Fibroblast of lung (primary cell): Measurements from ENCODE around the gene PIP4K2A. TPM values are rescaled to one million over a fixed set of nuclear protein-coding genes. Genes with fewer than 3 reads are reported as not detected.

Experiments used
- DNase-seq, 2 donors: peaks; one replicate each; pipeline versions ENCODE4 v3.0.0 to v3.0.0-alpha.2; 2010; ENCODE audit warnings: low read depth in 2 of 2
- H2AFZ ChIP-seq: 2 replicates; pipeline ENCODE4 v1.5.1; 2012; ENCODE audit warnings: low read length, control low read depth, inconsistent platforms
- H3K27ac ChIP-seq: 2 replicates; pipeline ENCODE4 v1.5.1; 2011; ENCODE audit warnings: low read length, control low read depth; ENCODE audit not compliant: insufficient read depth
- H3K27me3 ChIP-seq: 2 replicates; pipeline ENCODE4 v1.5.1; 2011; ENCODE audit warnings: mild to moderate bottlenecking, low read length; ENCODE audit not compliant: control insufficient read depth, insufficient read depth
- H3K36me3 ChIP-seq: 2 replicates; pipeline ENCODE4 v1.5.1; 2011; ENCODE audit warnings: low read length; ENCODE audit not compliant: control insufficient read depth, insufficient read depth
- H3K4me1 ChIP-seq: 2 replicates; pipeline ENCODE4 v1.5.1; 2011; ENCODE audit warnings: low read length; ENCODE audit not compliant: control insufficient read depth, insufficient read depth; ENCODE audit errors: extremely low read depth
- H3K4me2 ChIP-seq: 2 replicates; pipeline ENCODE4 v1.5.1; 2011; ENCODE audit warnings: low read length, control low read depth; ENCODE audit not compliant: insufficient read depth; ENCODE audit errors: extremely low read depth
- H3K4me3 ChIP-seq, 4 experiments: fragments of 200-600 bp in 1 of 4; sonication (generic) in 1 of 4; replicated peaks in 1 of 4; 2 replicates each; pipeline ENCODE4 v1.5.1; 2011 to 2016; ENCODE audit warnings: low read length in 4 of 4, low read depth in 3 of 4, mild to moderate bottlenecking in 3 of 4, control low read depth in 2 of 4, inconsistent platforms in 1 of 4, mixed read lengths in 1 of 4; ENCODE audit not compliant: insufficient read depth in 1 of 4; ENCODE audit errors: control extremely low read depth in 1 of 4
- H3K79me2 ChIP-seq: 2 replicates; pipeline ENCODE4 v1.5.1; 2012; ENCODE audit warnings: mild to moderate bottlenecking, low read length, inconsistent platforms; ENCODE audit not compliant: control insufficient read depth, insufficient read depth
- H3K9ac ChIP-seq: 2 replicates; pipeline ENCODE4 v1.5.1; 2011; ENCODE audit warnings: mild to moderate bottlenecking, low read length, control low read depth; ENCODE audit not compliant: insufficient read depth
- H3K9me3 ChIP-seq: 2 replicates; pipeline ENCODE4 v1.5.1; 2012; ENCODE audit warnings: low read depth, low read length; ENCODE audit not compliant: control insufficient read depth, insufficient read depth
- H4K20me1 ChIP-seq: 2 replicates; pipeline ENCODE4 v1.5.1; 2011; ENCODE audit warnings: low read length; ENCODE audit not compliant: control insufficient read depth, insufficient read depth; ENCODE audit errors: extremely low read depth
- CTCF ChIP-seq, 2 donors: IDR thresholded peaks in 1 of 2; conservative IDR thresholded peaks in 1 of 2; 1 replicate in 1 of 2; 2 replicates in 1 of 2; pipeline ENCODE4 v1.5.1; 2011 to 2012; ENCODE audit warnings: low read length in 2 of 2, control low read depth in 1 of 2, inconsistent platforms in 1 of 2, low read depth in 1 of 2, mild to moderate bottlenecking in 1 of 2
- EZH2 ChIP-seq: IDR thresholded peaks from 2 replicates; pipeline ENCODE4 v1.5.1; 2012; ENCODE audit warnings: low read length, control low read depth, mild to moderate bottlenecking; ENCODE audit errors: missing control alignments
- polyA plus RNA-seq, 2 donors: library from polyadenylated mRNA; depleted of rRNA in 1 of 2; stranded (reverse) in 1 of 2; unstranded in 1 of 2; fragments of >200 nt; gene quantifications; 2 replicates each; pipeline ENCODE4 v1.2.1, GENCODE V29; 2011 to 2012; ENCODE audit warnings: missing spikeins in 1 of 2
- total RNA-seq: library from RNA; depleted of rRNA; stranded (reverse); fragments of >200 nt; gene quantifications from 2 replicates; pipeline ENCODE4 v1.2.1, GENCODE V29; 2014

PIP4K2A gene
- total and polyA plus RNA-seq, 2 donors (not counting 1 experiment from before 2014, with no cell fraction given): 28.5 to 40.0 TPM

DNA sequence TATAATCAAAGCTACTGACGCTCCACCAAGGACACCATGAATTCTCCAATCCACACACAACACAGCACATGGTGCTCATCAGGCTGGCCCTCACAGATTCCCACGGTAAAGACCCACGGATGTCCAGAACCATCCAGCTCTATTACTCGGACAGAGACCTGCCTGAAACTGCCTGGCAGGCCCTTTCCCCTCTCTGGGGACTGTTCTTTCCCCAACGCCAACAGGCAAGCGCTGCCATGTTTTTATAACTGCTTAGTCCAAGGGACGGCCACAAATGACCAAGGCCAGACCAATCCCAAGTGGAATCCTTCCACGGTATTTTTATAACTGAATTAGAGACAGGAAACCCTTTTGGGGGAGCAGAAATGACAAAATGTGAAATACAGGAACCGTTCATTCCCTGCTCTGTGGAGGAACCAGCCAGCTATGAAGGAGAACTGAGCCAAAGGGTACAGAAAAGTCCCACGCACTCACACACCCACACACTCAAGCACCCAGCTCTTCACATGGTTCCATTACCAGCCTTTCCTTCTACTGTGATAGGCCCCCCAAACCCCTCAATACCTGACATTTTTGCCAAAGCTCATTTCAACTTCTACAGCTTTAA, 4.1 kb downstream of the PIP4K2A start:
- Histone ChIP-seq H2AFZ (no peak overlapping the region), H3K4me1 (no peaks in the 10 kb centered on the region), H3K79me2 (peaks cover 78% of the 10 kb centered on the region), H3K9ac (no peak overlapping the region), H3K27ac (no peak overlapping the region), H3K9me3 (no peaks in the 10 kb centered on the region), H3K27me3 (no peaks in the 10 kb centered on the region), H3K4me2 (no peak overlapping the region), H3K36me3 (no peaks in the 10 kb centered on the region), H3K4me3 (no peak overlapping the region), H4K20me1 (no peaks in the 10 kb centered on the region)
- no peak for DNase-seq
- no peak for TF ChIP-seq EZH2
- no peak for TF ChIP-seq CTCF (conservative IDR thresholded peaks at IDR 0.05 in 1 of 2, IDR thresholded peaks at IDR 0.05 in 1 of 2; ENCODE audit: low read depth in 1 of 2, low read length in 2 of 2)

GRCh38 chr10:22708772-22709171, 5.6 kb downstream of the PIP4K2A start:
- H2AFZ ChIP-seq: no peak overlapping the region
- H3K4me1 ChIP-seq: no peaks in the 10 kb centered on the region
- no peak overlapping the region for H3K4me3 ChIP-seq
- no peak overlapping the region for H3K9ac ChIP-seq
- H3K9me3 ChIP-seq: no peaks in the 10 kb centered on the region
- DNase-seq: no peak
- no peak overlapping the region for H3K27ac ChIP-seq
- TF ChIP-seq CTCF (conservative IDR thresholded peaks at IDR 0.05 in 1 of 2, IDR thresholded peaks at IDR 0.05 in 1 of 2; ENCODE audit: low read depth in 1 of 2, low read length in 2 of 2) (no peak), EZH2 (no peak)
- H3K79me2 ChIP-seq: peaks cover 83% of the 10 kb centered on the region
- H3K27me3 ChIP-seq: no peaks in the 10 kb centered on the region
- no peak overlapping the region for H3K4me2 ChIP-seq
- no peaks in the 10 kb centered on the region for H4K20me1 ChIP-seq
- no peaks in the 10 kb centered on the region for H3K36me3 ChIP-seq

GRCh38 chr10:22705527-22705926, 8.9 kb downstream of the PIP4K2A start:
- Histone ChIP-seq H3K4me2 (no peak overlapping the region), H3K4me3 (no peak overlapping the region), H4K20me1 (no peaks in the 10 kb centered on the region), H3K4me1 (no peaks in the 10 kb centered on the region), H3K9ac (no peak overlapping the region), H3K27me3 (no peaks in the 10 kb centered on the region), H3K9me3 (no peaks in the 10 kb centered on the region), H3K36me3 (no peaks in the 10 kb centered on the region), H3K27ac (no peak overlapping the region), H3K79me2 (peaks cover 84% of the 10 kb centered on the region), H2AFZ (no peak overlapping the region)
- TF ChIP-seq CTCF (conservative IDR thresholded peaks at IDR 0.05 in 1 of 2, IDR thresholded peaks at IDR 0.05 in 1 of 2; ENCODE audit: low read depth in 1 of 2, low read length in 2 of 2) (no peak), EZH2 (no peak)
- no peak for DNase-seq
